Ishikawa (cell line): Measurements from ENCODE around the gene DOCK8.

ENCODE experiments used
- CEBPB ChIP-seq: IDR thresholded peaks from 2 replicates; pipeline ENCODE4 v1.6.1; 2012
- CREB1 ChIP-seq: IDR thresholded peaks from 2 replicates; pipeline ENCODE4 v1.6.1; 2012; ENCODE audit warnings: low read depth
- EGR1 ChIP-seq: IDR thresholded peaks from 2 replicates; pipeline ENCODE4 v1.6.1; 2012
- EP300 ChIP-seq: IDR thresholded peaks from 2 replicates; pipeline ENCODE4 v1.6.1; 2012; ENCODE audit warnings: borderline replicate concordance
- FOXM1 ChIP-seq: IDR thresholded peaks from 2 replicates; pipeline ENCODE4 v1.6.1; 2012; ENCODE audit warnings: low read depth, borderline replicate concordance
- MAX ChIP-seq: IDR thresholded peaks from 2 replicates; pipeline ENCODE4 v1.6.1; 2012
- NFIC ChIP-seq: IDR thresholded peaks from 2 replicates; pipeline ENCODE4 v1.6.1; 2012
- RAD21 ChIP-seq: IDR thresholded peaks from 2 replicates; pipeline ENCODE4 v1.6.1; 2012; ENCODE audit warnings: low read depth
- REST ChIP-seq: IDR thresholded peaks from 2 replicates; pipeline ENCODE4 v1.6.1; 2012; ENCODE audit warnings: low read depth, mild to moderate bottlenecking
- TAF1 ChIP-seq: IDR thresholded peaks from 2 replicates; pipeline ENCODE4 v1.6.1; 2012; ENCODE audit warnings: low read depth, mild to moderate bottlenecking
- TCF12 ChIP-seq: IDR thresholded peaks from 2 replicates; pipeline ENCODE4 v1.6.1; 2012; ENCODE audit warnings: low read depth
- TEAD4 ChIP-seq: IDR thresholded peaks from 2 replicates; pipeline ENCODE4 v1.6.1; 2012
- USF1 ChIP-seq: IDR thresholded peaks from 2 replicates; pipeline ENCODE4 v1.6.1; 2012
- YY1 ChIP-seq: IDR thresholded peaks from 2 replicates; pipeline ENCODE4 v1.6.1; 2012; ENCODE audit warnings: low read depth
- ZBTB7A ChIP-seq: IDR thresholded peaks from 2 replicates; pipeline ENCODE4 v1.6.1; 2012; ENCODE audit warnings: low read depth

The DOCK8 gene

GRCh38 chr9:447230-448025 is 232.8 kb downstream of the DOCK8 start:
- TF ChIP-seq MAX (no peak), CEBPB (no peak), EP300 (no peak), ZBTB7A (no peak), NFIC (no peak), RAD21 (no peak), FOXM1 (no peak), USF1 (no peak), TCF12 (no peak), EGR1 (no peak), REST (no peak), YY1 (no peak), TEAD4 (no peak), CREB1 (no peak), TAF1 (no peak)

- no peak for TF ChIP-seq YY1
- TF ChIP-seq FOXM1: no peak
- no peak for TF ChIP-seq ZBTB7A
- no peak for TF ChIP-seq MAX
- TF ChIP-seq RAD21: no peak
- no peak for TF ChIP-seq USF1
- no peak for TF ChIP-seq NFIC
- no peak for TF ChIP-seq TCF12
- TF ChIP-seq CREB1: no peak
- TF ChIP-seq CEBPB: no peak
These were observed 235.4 kb downstream of the DOCK8 start for GRCh38 chr9:450057-450456.

- no peak for TF ChIP-seq EGR1
- no peak for TF ChIP-seq USF1
- TF ChIP-seq TCF12: no peak
- TF ChIP-seq TAF1: no peak
- TF ChIP-seq MAX: no peak
- no peak for TF ChIP-seq EP300
- no peak for TF ChIP-seq RAD21
- no peak for TF ChIP-seq FOXM1
- TF ChIP-seq CREB1: no peak
- TF ChIP-seq CEBPB: no peak
- TF ChIP-seq NFIC: no peak
These were observed 235.9 kb downstream of the DOCK8 start for GRCh38 chr9:450561-450960.

- TF ChIP-seq USF1 (no peak), CREB1 (no peak), NFIC (no peak), YY1 (no peak), CEBPB (no peak), ZBTB7A (no peak), FOXM1 (no peak), TAF1 (no peak), EGR1 (no peak), RAD21 (no peak), REST (no peak)
These were observed 239.2 kb downstream of the DOCK8 start for GRCh38 chr9:453832-454231.

GRCh38 chr9:456365-456764 is 241.7 kb downstream of the DOCK8 start:
- no peak for TF ChIP-seq TEAD4
- no peak for TF ChIP-seq ZBTB7A
- TF ChIP-seq RAD21: no peak
- TF ChIP-seq NFIC: no peak
- no peak for TF ChIP-seq REST
- TF ChIP-seq CREB1: no peak
- TF ChIP-seq YY1: no peak
- no peak for TF ChIP-seq FOXM1
- no peak for TF ChIP-seq TCF12
- TF ChIP-seq EGR1: no peak
- no peak for TF ChIP-seq USF1
- TF ChIP-seq EP300: no peak
- TF ChIP-seq TAF1: no peak
- TF ChIP-seq CEBPB: no peak
